Stimulated activated CD8-positive, alpha-beta memory T cell treated with anti-CD3 and anti-CD28 coated beads, Interleukin-2, amount 100 ng/mL, for 48 hours (primary cell): Measurements from ENCODE around the gene SIGLEC10.
A peak's percentile ranks its signal among the peaks of the same experiment; 100 is the strongest.

Experiments used
- DNase-seq, 2 donors: peaks; one replicate each; pipeline ENCODE4 v3.0.0-alpha.2; 2020; ENCODE audit warnings: low read depth in 2 of 2

Gene SIGLEC10

DNA sequence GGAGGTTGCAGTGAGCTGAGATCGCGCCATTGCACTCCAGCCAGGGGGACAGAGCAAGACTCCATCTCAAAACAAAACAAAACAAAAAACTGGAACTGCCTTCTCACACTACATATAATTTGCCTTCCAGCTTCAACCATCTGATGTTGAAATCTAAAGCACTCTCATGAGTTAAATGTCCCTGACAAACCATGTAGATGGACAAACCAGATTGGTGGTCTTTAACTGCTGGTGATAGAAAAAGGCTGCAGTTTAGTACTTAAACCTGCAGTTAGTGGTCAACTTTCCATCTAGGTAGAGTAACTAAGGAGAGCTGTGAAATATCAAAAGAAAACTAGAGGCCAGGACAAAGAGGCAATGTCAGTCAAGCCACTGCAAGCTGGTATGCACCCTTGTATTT is 21.3 kb downstream of the SIGLEC10 start:
- DNase-seq = no peak

DNA sequence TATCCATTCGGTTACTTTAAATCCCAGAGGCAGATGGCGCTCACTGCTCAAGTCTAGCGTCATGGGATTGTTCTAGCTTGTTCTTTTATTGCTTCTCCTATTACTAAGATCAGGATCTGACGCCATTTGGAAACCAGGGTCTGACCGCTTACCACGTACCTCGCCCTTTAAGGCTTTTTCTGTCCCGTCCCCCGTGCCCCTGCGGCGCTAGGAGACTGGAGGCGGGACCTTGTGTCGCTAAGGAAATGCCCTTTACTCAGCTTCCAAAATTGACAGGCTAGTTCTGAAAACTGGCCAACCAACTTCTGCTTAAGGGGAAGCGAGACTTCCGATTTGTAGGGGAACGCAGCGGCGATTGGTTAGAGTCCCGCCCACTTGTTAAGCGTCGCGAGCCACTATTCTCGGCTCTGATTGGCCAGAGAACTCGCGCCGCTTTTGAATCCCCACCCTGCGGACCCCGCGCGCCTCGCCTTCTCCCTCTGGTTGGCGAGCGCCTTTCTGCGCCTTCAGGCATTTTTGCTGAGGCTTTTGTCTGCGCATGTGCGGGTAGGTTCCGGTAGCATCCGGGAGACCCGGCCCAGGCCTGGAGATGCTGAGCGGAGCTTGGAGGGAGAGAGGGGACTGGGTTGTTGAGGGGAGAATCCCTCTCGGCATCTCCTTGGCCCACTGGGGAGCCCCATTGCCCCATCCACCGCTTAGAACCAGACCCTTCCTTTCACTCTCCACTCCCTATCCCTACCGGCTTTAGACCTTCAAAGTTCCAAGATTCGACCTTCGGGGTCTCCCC is 23.2 kb downstream of the SIGLEC10 start:
- peak; percentile 93 to 96 for DNase-seq

DNA sequence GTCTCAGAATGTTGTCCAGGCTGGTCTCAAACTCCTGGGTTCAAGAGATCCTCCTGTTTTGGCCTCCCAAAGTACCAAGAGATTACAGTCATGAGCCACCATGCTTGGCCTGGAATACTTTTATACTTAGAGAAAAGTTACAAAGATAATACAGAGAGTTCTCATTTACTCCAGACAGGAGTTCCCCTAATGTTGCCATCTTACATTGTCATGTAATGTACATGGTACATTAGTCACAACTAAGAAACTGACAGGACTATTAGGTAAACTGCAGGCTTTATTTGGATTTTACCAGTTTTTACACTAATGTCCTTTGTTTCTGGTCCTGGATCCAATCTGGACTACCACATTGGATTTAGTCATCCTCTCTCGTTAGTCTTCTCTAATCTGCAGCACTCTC is 24.7 kb downstream of the SIGLEC10 start:
- no peak for DNase-seq

DNA sequence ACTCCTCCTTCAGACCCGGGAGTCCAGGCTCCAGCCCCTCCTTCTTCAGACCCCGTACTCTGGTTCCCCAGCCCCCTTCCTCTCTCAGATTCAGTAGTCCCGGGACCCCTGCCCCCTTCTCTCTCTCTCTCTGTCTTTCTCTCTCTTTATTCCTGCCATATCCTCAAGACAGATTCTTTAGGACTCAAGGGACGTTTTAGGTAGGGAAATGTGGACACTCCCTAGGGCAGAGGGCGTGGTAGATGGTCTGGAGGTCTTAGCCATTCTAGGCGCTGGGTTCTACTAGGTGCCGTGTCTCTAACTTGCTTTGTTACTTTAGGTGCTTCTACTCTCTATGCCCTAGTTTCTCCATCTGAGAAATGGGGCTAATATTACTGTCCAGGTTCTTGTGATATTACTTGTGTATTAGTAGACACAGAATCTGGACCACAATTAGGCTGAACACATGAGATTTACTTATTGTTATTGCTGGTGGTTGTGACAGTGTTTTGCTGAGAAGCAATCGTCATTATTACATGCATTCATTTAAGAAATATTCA is 26.3 kb downstream of the SIGLEC10 start:
- DNase-seq = no peak

DNA sequence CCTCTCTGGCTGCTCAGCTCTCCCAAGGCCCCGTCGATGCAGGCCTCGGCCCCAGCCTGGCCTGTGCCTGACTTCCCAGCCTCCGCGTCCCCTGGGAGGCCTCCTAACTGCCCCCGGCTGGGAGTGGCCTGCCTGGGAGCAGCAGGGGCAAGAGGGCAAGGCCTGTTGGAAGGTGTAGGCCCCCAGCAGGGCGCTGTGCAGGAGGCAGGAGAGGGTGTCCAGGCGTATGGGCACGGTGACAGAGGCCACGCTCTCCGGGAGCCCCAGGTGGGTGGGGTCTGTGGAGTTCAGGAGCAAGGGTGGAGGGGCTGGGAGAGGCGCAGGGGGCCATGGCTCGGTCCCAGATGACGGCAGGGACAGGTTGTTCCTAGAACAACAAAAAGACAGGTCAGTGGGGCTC is 28.3 kb downstream of the SIGLEC10 start:
- DNase-seq = no peak

DNA sequence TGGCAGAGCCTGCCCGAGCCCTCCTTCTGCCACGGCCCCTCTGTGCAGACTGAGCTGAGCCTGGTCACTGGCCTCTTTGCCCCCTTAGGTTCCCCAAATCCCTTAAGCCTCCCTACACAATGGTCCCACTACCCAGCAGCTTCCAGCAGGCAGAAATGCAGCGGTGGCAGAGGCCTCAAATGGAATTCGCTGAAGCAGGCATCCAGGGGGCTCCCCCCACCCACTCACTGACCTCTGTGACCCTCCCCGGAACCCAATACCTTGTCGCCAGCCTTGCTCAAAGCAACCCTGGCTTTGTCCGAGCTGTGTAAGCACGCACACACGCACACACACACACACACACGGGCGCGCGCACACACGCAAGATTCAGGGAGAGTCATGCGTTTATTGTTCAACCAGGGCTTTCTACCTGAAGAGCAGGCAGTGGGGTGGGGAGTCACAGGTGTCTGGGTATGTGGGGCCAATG is 29.5 kb downstream of the SIGLEC10 start, which contains the start of gene LIM2:
Gene LIM2 (minus strand): TSS at position 51 of the 466 bp plus-strand sequence. CDS start 531 bp downstream, outside the sequence.
- DNase-seq = no peak

DNA sequence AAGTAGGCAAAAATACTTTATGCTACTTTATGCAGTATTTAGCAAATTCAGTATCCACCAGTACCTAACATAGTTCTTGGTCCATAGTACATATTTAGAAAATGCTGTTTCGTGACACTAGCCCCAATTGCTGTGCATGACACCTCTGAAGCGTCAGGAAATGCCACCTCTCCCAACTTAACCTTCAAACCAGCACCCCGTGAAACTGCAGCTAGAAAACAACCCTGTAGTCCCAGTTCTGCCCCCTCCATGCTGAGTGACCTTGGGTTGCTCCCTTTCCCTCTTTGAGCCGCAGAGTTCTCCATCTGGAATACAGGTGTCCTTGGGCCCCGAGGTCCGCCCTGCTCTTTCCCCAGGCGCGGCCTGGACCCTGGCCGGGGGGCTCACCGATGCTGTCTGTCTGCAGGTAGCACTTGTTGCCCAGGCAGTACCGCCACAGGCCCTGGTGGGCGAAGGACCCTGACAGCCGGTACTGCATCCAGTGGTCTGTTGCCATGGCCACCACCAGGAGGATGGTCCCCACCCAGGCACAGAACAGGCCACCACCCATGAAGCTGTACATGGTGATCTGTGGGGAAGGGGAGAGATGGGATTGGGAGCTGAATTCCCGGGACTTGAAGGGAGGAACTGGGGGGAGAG is 30.4 kb downstream of the SIGLEC10 start:
- DNase-seq = no peak

DNA sequence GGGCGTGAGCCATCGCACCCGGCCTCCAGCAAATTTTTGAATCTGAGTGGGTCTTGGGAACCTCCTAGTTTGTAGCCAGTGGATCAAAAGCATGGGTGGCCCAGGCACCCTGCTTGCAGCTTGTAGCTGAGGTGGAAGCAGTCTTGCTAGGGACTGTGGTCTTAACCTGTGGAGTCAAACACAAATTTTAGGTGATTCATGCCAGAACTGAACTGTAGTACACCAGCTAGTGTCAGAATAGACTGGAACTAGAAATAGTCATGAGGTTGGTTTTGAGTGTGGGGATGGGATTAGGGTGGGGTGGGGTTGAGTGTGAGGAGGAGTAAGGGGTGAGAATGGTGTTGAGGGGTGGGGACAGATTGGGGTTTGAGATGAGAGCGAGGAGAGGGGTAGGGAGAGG is 35.4 kb downstream of the SIGLEC10 start:
- no peak for DNase-seq

DNA sequence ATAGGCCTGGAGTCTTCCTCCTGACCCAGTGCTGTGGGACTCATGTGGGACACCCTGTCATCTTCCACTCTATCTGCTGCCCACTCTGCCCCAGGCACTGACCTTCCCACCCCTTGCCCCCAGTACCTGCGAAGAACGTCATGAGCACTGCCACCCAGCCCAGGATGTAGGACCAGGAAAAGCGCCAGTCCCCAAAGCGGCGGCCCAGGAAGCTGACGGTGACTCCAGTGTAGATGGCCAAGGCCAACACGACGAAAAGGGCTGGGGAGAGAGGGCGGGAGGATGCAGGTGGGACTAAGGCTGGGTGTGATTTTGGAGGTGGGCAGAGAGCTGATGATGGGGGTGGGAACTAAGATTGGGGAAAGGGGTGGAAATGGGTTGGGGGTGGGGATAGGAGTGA is 37.1 kb downstream of the SIGLEC10 start:
- no peak for DNase-seq

DNA sequence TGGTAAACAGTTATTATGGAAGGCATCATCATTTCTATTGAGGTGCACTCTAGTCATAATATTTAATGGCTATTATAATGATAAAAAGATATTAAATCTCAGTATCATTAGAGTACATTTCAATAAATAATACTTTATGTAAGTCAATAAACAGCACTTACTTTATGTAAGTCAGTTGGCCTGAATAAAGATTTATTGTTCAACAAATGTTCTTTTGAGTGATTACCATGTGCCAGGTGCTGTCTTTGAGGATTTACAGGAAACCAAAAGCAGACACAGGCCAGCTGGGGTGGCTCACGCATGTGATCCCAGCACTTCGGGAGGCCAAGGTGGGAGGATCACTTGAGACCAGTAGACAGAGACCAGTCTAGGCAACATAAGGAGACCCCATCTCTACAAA is 40.0 kb downstream of the SIGLEC10 start:
- no peak for DNase-seq

DNA sequence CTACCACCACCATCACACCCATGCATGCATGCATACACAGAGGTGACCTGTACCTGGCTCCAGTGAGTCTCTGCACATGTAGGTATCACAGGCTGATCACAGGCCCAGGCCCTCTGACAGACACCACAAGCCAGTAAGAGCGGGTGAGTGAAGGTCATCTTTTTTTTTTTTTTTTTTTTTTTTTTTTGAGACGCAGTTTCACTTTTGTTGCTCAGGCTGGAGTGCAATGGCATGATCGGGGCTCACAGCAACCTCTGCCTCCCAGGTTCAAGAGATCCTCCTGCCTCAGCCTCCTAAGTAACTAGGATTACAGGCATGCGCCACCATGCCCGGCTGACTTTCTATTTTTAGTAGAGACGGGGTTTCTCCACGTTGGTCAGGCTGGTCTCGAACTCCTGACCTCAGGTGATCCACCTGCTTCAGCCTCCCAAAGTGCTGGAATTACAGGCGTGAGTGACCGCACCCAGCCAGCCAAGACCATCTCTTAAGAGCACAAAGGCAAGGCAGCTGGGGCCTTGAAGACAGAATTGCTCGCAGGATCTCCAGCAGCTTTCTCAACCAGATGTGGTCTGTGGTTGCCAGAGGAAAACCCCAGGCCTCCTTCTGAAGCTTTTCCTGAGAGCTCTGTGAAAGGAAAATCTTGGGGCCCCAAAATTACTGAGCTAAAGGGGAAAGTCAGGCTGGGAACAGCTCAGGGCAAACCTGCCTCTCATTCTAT is 41.8 kb downstream of the SIGLEC10 start:
- DNase-seq = no peak

DNA sequence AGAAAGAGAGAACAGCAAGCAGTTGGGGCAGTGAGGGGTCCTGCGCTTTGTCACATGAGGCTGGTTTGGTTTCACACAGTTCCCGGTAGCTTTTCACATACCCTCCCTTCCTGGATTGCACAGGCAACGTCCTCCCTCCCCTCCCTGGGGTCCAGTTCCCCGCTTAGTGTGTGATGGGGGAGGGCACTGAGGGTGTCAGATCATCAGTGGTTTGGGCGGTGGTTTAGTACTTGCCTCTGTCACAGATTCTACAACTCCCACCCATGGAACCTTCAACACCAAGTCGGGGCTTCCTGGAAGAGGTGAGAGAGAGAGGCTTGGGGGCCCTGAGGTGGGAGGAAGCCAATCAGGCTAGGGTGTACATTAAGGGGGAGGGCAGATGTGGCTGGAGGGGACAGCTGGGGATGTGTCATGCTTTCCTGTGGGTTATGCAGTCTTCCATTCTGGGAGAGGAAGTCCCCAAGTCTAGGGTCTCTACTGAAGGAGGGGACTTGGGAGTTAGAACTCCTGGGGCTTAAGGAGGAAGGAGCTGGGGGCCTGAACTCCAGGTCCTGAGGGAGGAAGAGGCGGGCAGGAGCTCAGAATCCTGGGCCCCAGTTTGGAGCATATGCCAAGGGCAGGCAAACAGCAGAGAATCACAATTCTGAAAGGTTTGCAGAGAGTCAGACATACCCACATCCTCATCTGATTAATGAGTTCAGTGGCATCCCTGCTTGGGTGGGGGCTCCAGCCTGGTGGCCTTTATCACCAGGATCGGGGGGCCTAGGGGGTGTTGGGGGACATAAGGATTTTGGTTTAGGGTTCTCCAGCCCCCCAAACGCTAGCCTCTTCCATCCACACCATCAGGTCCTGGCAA is 44.6 kb downstream of the SIGLEC10 start, which contains the start of gene NKG7:
Gene NKG7 (minus strand): TSS at position 6 of the 856 bp plus-strand sequence. CDS start 119 bp downstream, outside the sequence.
- peak in 1 of 2 donors; percentile 82 for DNase-seq

DNA sequence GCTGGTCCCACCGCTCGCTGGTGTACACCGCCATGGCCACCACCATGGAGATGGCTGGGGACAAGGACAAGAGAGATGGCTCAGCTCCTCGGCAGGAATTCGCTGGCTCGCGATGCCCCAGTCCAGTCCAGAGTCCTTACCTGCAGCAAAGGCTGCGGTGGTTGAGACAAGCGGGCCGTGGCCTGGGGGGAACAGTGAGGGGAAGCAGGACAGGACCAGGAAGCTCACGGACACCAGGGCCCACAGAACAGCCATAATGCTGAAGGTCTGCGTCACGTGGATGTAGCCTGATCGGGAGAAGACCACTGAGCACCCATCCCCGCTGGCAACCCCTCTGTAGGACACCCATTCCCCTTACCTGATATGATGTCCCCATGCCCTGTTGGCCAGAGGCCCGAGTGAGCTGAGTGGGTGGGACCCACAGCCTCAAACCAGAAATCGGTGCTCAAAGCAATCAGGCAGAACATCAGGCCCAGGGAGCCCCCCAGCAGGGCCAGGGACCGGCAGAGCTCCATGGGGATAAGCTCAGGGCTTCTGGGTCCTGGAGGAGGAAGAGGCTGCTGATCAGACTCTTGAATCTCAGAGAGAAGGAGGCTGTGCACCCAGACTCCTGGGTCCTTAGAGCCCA is 45.3 kb downstream of the SIGLEC10 start:
- DNase-seq = no peak

DNA sequence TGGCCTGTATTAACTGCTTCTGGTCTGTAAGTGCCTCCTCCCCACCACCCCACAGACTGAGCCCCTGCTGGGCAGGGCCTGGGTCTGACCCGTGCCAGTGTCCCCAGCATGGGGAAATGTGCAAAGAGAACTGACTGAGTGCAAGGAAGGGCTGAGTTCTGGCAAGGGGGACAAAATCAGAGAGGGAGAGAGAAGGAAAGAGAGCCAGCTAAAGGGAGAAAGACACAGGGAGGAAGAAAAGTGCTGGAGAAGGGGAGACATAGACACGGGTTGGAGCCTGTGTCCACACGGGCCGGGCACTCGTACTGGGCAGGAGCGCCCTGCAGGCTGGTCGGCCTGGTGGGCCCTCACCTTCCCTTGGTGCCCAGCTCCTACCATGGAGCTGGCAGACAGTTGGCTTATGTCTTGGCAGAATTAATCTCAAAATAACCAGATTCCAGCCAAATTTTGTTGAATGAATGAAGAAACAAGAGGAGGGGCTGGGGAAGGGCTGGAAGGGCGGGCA is 46.2 kb downstream of the SIGLEC10 start:
- no peak for DNase-seq

DNA sequence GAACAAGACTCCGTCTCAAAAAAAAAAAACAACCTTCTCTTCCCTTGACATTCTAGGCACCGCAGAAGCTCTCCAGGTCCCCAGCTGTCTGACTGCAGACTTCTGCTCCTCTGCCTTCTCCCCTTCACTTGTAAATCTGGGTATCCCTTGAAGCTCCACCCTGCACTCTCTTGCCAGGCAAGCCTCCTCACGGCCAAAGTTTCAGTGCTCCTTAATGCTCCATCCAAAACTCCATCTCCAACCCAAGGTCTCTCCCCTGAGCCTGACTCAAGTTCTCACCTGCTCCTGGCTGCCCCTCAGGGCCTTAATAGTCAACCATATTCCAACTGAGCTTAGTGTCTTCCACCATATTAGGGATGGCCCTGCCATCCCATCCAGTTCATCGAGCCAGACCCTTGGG is 47.2 kb downstream of the SIGLEC10 start:
- no peak for DNase-seq

DNA sequence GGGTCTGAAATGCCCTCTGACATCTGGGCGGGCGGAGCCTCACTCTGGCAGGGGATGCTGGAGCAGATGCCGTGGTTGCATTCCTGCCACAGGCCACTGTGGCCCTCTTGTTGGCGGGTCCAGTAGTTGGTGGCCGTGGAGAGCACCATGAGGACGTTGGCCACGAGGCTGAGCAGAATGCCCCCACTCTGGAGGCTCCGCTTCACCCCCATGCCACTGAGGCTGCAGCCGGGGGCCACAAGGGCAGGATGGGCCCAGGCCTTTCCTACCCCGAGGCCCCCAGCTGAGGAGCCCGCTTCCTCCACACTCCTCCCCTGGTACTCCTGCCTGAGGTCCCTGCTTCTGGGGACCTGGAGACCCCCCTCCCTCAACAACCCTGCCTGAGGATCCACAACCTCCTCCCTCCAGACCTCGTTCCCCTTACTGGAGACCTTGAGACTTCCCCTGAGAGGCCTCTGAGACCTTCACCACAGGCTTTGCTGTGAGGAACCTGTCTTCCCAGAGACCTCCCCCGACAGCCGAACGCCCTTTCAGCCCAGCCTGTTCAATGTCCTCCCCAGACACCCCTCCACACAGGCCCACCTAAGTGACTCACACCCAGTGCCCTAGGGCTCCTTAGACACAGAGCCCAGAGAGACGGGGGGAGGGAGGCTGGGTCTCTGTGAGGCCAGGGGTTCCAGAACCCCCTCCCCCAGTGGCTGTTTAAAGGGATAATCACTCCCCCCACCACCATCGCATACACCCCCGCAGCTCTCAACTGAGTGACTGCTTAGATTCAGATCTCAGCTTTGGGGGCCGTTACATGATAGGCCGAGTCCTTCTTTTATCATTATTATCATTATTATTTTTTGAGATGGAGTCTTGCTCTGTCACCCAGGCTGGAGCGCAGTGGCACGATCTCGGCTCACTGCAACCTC is 48.8 kb downstream of the SIGLEC10 start, which contains the start of gene CLDND2:
Gene CLDND2 (minus strand): TSS at position 638 of the 917 bp plus-strand sequence. CDS start 426 bp downstream, at position 212.
- no peak for DNase-seq

DNA sequence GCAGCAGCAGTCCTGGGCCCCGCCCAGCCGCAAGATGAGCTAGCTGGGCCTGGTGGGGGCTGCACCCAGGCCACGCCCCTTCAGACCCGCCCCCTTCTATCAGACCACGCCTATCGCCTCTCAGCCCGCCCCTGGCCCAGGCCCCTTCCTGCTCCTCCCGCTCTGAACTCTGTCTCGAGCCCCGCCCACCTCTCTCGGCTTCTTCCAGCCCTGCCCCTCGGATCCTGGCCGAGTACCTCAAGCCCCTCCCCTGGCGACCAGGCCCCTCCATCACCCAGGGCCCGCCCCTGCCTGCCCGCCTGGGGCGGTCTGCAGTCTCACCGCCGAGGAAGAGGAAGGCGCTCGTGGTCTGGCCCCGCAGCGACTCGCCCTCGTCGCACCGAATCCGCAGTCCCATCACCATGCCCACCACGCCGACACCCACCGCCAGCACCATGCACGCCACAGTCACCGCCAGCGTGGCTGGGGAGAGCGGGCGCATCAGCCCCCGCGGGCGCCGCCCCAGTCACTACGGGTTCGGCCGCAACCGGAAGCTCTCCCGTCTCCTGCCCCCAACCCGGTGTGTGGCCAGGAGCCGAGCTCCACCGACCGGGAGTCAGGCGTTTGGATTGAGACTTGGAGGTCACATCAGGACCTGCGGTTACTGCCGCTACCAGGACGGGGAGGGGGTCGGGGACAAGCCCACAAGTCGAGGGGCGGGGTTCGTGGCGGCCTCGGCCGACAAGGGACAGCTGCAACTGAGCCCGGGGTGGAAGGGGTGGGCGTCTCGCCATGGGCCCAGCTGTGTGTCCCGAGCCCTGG is 49.7 kb downstream of the SIGLEC10 start:
- peak; percentile 98 to 99 for DNase-seq

DNA sequence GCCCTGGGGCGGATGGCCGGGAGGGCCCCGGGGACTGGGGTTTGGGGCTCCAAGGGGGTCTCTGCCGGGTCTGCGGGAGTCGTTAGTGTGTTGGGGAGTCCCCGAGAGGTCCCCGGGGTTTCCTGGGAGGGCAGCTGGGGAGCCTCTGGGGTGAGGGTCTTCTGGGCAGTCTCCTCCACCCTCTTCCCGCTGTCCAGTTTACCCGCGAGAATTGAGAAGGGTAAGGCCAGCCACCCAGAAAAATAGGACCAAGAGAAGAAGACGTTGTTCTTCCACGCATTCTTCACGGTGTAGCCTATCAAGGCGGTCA is 50.2 kb downstream of the SIGLEC10 start:
- DNase-seq = no peak
